Astrocyte (in vitro differentiated cells and primary cell): ENCODE results near the gene FAF2. TPM values are rescaled to one million over a fixed set of nuclear protein-coding genes. Genes with fewer than 3 reads are reported as not detected.

Experiments
- DNase-seq: peaks from one replicate; pipeline ENCODE4 v3.0.0-alpha.2; 2010; ENCODE audit warnings: low read depth
- FAIRE-seq: peaks from 2 replicates; lab custom pipeline; 2011; peaks lifted over from hg19 to GRCh38; lab: Jason Lieb, UNC
- H2AFZ ChIP-seq: 2 replicates; pipeline ENCODE4 v1.6.0; 2012; ENCODE audit warnings: low read depth, low read length, inconsistent platforms
- H3K27ac ChIP-seq: 2 replicates; pipeline ENCODE4 v1.5.1; 2011; ENCODE audit warnings: low read depth, low read length, inconsistent platforms
- H3K27me3 ChIP-seq: 2 replicates; pipeline ENCODE4 v1.6.0; 2011; ENCODE audit warnings: low read length, inconsistent platforms; ENCODE audit not compliant: insufficient read depth
- H3K36me3 ChIP-seq: 2 replicates; pipeline ENCODE4 v1.5.1; 2011; ENCODE audit warnings: low read length, inconsistent platforms; ENCODE audit not compliant: insufficient read depth
- H3K4me1 ChIP-seq: 2 replicates; pipeline ENCODE4 v1.5.1; 2011; ENCODE audit warnings: low read length, inconsistent platforms; ENCODE audit not compliant: insufficient read depth
- H3K4me2 ChIP-seq: 2 replicates; pipeline ENCODE4 v1.6.0; 2012; ENCODE audit warnings: low read length, inconsistent platforms
- H3K4me3 ChIP-seq: 2 replicates; pipeline ENCODE4 v1.5.1; 2011; ENCODE audit warnings: low read depth, mild to moderate bottlenecking, low read length, inconsistent platforms; ENCODE audit not compliant: insufficient read depth
- H3K79me2 ChIP-seq: 2 replicates; pipeline ENCODE4 v1.6.0; 2012; ENCODE audit warnings: mild to moderate bottlenecking, low read length, inconsistent platforms; ENCODE audit not compliant: insufficient read depth
- H3K9ac ChIP-seq: 2 replicates; pipeline ENCODE4 v1.6.0; 2012; ENCODE audit warnings: mild to moderate bottlenecking, low read length, inconsistent platforms
- H3K9me3 ChIP-seq: 2 replicates; pipeline ENCODE4 v1.5.1; 2012; ENCODE audit warnings: low read depth, mild to moderate bottlenecking, low read length, inconsistent platforms; ENCODE audit not compliant: insufficient read depth
- H4K20me1 ChIP-seq: 2 replicates; pipeline ENCODE4 v1.6.0; 2012; ENCODE audit warnings: low read length, inconsistent platforms; ENCODE audit not compliant: insufficient read depth
- H3K27ac Mint-ChIP-seq: one replicate; pipeline ENCODE4 v1.8.0; 2021; ENCODE audit warnings: mild to moderate bottlenecking, mixed read lengths; ENCODE audit not compliant: unreplicated experiment
- H3K27me3 Mint-ChIP-seq: one replicate; pipeline ENCODE4 v1.8.0; 2021; ENCODE audit warnings: low read depth, mixed read lengths; ENCODE audit not compliant: unreplicated experiment
- H3K36me3 Mint-ChIP-seq: one replicate; pipeline ENCODE4 v1.8.0; 2021; ENCODE audit warnings: low read depth, mixed read lengths; ENCODE audit not compliant: unreplicated experiment
- H3K4me1 Mint-ChIP-seq: one replicate; pipeline ENCODE4 v1.8.0; 2021; ENCODE audit warnings: low read depth, mixed read lengths; ENCODE audit not compliant: unreplicated experiment
- H3K4me3 Mint-ChIP-seq: one replicate; pipeline ENCODE4 v1.8.0; 2021; ENCODE audit warnings: mild to moderate bottlenecking, moderate library complexity, mixed read lengths; ENCODE audit not compliant: unreplicated experiment
- H3K9me3 Mint-ChIP-seq: one replicate; pipeline ENCODE4 v1.8.0; 2021; ENCODE audit warnings: mild to moderate bottlenecking, mixed read lengths; ENCODE audit not compliant: unreplicated experiment
- CTCF ChIP-seq: IDR thresholded peaks from 2 replicates; pipeline ENCODE4 v1.5.1; 2011; ENCODE audit warnings: low read depth, mild to moderate bottlenecking, inconsistent platforms, low read length, moderate library complexity; ENCODE audit not compliant: insufficient read depth
- EZH2 ChIP-seq: IDR thresholded peaks from 2 replicates; pipeline ENCODE4 v1.6.1; 2012; ENCODE audit warnings: mild to moderate bottlenecking, low read length, inconsistent platforms; ENCODE audit not compliant: insufficient read depth
- total RNA-seq: library from RNA; stranded (reverse); gene quantifications from 2 replicates; pipeline ENCODE4 v1.2.1, GENCODE V29; 2021

The FAF2 gene
- total RNA-seq, 1 donor from 2014 or later = 56.2 TPM

- Mint-ChIP-seq H3K27me3 (peaks cover 5% of the 10 kb centered on the region), H3K36me3 (no peaks in the 10 kb centered on the region), H3K4me3 (no peak overlapping the region), H3K9me3 (no peaks in the 10 kb centered on the region), H3K27ac (no peak overlapping the region), H3K4me1 (peaks cover 7% of the 10 kb centered on the region)
- no peaks in the 10 kb centered on the region for H3K9me3 ChIP-seq
- TF ChIP-seq CTCF = no peak
- TF ChIP-seq EZH2 = no peak
- no peak overlapping the region for H2AFZ ChIP-seq
- no peak overlapping the region for H3K9ac ChIP-seq
- no peak for DNase-seq
- H3K4me2 ChIP-seq = no peak overlapping the region
- H3K79me2 ChIP-seq = no peaks in the 10 kb centered on the region
- H3K27me3 ChIP-seq = no peaks in the 10 kb centered on the region
- no peak overlapping the region for H3K27ac ChIP-seq
- peaks cover 20% of the 10 kb centered on the region for H3K4me1 ChIP-seq
- H4K20me1 ChIP-seq = no peaks in the 10 kb centered on the region
- no peak for FAIRE-seq
- H3K36me3 ChIP-seq = no peaks in the 10 kb centered on the region
- no peak overlapping the region for H3K4me3 ChIP-seq
Observed at GRCh38 chr5:176545737-176546509, 97.7 kb downstream of the FAF2 start.

GRCh38 chr5:176547802-176548201 is 99.6 kb downstream of the FAF2 start:
- Histone ChIP-seq H3K27me3 (no peaks in the 10 kb centered on the region), H2AFZ (no peak overlapping the region), H3K36me3 (no peaks in the 10 kb centered on the region), H4K20me1 (no peaks in the 10 kb centered on the region), H3K9me3 (no peaks in the 10 kb centered on the region), H3K4me2 (no peak overlapping the region), H3K4me3 (no peak overlapping the region), H3K4me1 (peaks cover 7% of the 10 kb centered on the region), H3K9ac (no peak overlapping the region), H3K27ac (no peak overlapping the region), H3K79me2 (no peaks in the 10 kb centered on the region)
- no peak for DNase-seq
- no peak overlapping the region for H3K27ac Mint-ChIP-seq
- H3K9me3 Mint-ChIP-seq = no peaks in the 10 kb centered on the region
- no peak overlapping the region for H3K4me3 Mint-ChIP-seq
- FAIRE-seq = no peak
- TF ChIP-seq CTCF (no peak), EZH2 (no peak)
- H3K4me1 Mint-ChIP-seq = no peaks in the 10 kb centered on the region
- H3K36me3 Mint-ChIP-seq = no peaks in the 10 kb centered on the region
- H3K27me3 Mint-ChIP-seq = peaks cover 16% of the 10 kb centered on the region

GRCh38 chr5:176548967-176549444 is 100.8 kb downstream of the FAF2 start, which contains the start of gene CDHR2:
Gene CDHR2, plus strand, starts transcription at chr5:176549342. Its CDS starts 16,011 bp downstream, at chr5:176565353.
- Mint-ChIP-seq H3K9me3 (no peaks in the 10 kb centered on the region), H3K27me3 (peaks cover 24% of the 10 kb centered on the region), H3K4me1 (no peaks in the 10 kb centered on the region), H3K27ac (no peak within 1 kb of the TSS), H3K36me3 (no peaks in the 10 kb centered on the region), H3K4me3 (no peak within 1 kb of the TSS)
- Histone ChIP-seq H3K9ac (no peak within 1 kb of the TSS), H3K9me3 (no peaks in the 10 kb centered on the region), H3K27ac (no peak within 1 kb of the TSS), H4K20me1 (no peaks in the 10 kb centered on the region), H3K4me1 (peaks cover under 1% of the 10 kb centered on the region), H3K36me3 (no peaks in the 10 kb centered on the region), H3K27me3 (peaks cover 1% of the 10 kb centered on the region), H2AFZ (no peak within 1 kb of the TSS), H3K4me3 (no peak within 1 kb of the TSS), H3K4me2 (no peak within 1 kb of the TSS), H3K79me2 (no peaks in the 10 kb centered on the region)
- FAIRE-seq (no peak), DNase-seq (no peak)
- no peak for TF ChIP-seq CTCF
- TF ChIP-seq EZH2 = no peak
